Duodenal mucosa (tissue), 2 donors: ENCODE measurements around the gene KBTBD4.

Experiments
- H3K27ac ChIP-seq: one replicate; pipeline ENCODE4 v1.7.0; 2013; ENCODE audit warnings: low read depth, low read length
- H3K27me3 ChIP-seq, 2 donors: one replicate each; pipeline ENCODE4 v1.7.0; 2013; ENCODE audit warnings: low read length in 2 of 2, control low read depth in 1 of 2; ENCODE audit not compliant: insufficient read depth in 2 of 2, control insufficient read depth in 1 of 2
- H3K36me3 ChIP-seq, 2 donors: one replicate each; pipeline ENCODE4 v1.7.0; 2013; ENCODE audit warnings: low read length in 2 of 2, control low read depth in 1 of 2; ENCODE audit not compliant: insufficient read depth in 2 of 2, control insufficient read depth in 1 of 2
- H3K4me1 ChIP-seq, 2 donors: one replicate each; pipeline ENCODE4 v1.7.0; 2013; ENCODE audit warnings: low read length in 2 of 2, control low read depth in 1 of 2; ENCODE audit not compliant: insufficient read depth in 2 of 2, control insufficient read depth in 1 of 2
- H3K4me3 ChIP-seq, 2 donors: one replicate each; pipeline ENCODE4 v1.7.0; 2013; ENCODE audit warnings: low read length in 2 of 2, low read depth in 1 of 2
- H3K9ac ChIP-seq, 2 donors: one replicate each; pipeline ENCODE4 v1.7.0; 2013; ENCODE audit warnings: low read length in 2 of 2, low read depth in 1 of 2
- H3K9me3 ChIP-seq, 2 donors: one replicate each; pipeline ENCODE4 v1.7.0; 2013; ENCODE audit warnings: low read length in 2 of 2, control low read depth in 1 of 2; ENCODE audit not compliant: control insufficient read depth in 1 of 2

The KBTBD4 gene

GRCh38 chr11:47591764-47592163, 13.0 kb upstream of the KBTBD4 start:
- H3K27me3 ChIP-seq: peaks cover 29 to 42% of the 10 kb centered on the region in 2 donors
- H3K27ac ChIP-seq: no peak overlapping the region

GRCh38 chr11:47589977-47590861, 11.4 kb upstream of the KBTBD4 start:
- Histone ChIP-seq H3K27ac (no peak overlapping the region), H3K9ac (no peak overlapping the region), H3K4me1 (peaks cover 4 to 6% of the 10 kb centered on the region in 2 donors), H3K36me3 (no peaks in the 10 kb centered on the region), H3K4me3 (no peak overlapping the region), H3K27me3 (peaks cover 29 to 34% of the 10 kb centered on the region in 2 donors), H3K9me3 (no peaks in the 10 kb centered on the region)

More at GRCh38 chr11:47591764-47592163, 13.0 kb upstream of the KBTBD4 start:
- Histone ChIP-seq H3K4me3 (no peak overlapping the region), H3K4me1 (peaks cover 4 to 6% of the 10 kb centered on the region in 2 donors), H3K9me3 (no peaks in the 10 kb centered on the region), H3K9ac (no peak overlapping the region), H3K36me3 (no peaks in the 10 kb centered on the region)

GRCh38 chr11:47589584-47589976, 10.8 kb upstream of the KBTBD4 start:
- no peak overlapping the region for H3K4me3 ChIP-seq
- H3K4me1 ChIP-seq: peaks cover 4 to 6% of the 10 kb centered on the region in 2 donors
- no peak overlapping the region for H3K9ac ChIP-seq
- H3K36me3 ChIP-seq: peaks cover 0 to 5% of the 10 kb centered on the region in 2 donors
- no peak overlapping the region for H3K27ac ChIP-seq
- no peaks in the 10 kb centered on the region for H3K9me3 ChIP-seq
- H3K27me3 ChIP-seq: peaks cover 23 to 27% of the 10 kb centered on the region in 2 donors

GRCh38 chr11:47589118-47589517, 10.3 kb upstream of the KBTBD4 start:
- Histone ChIP-seq H3K27ac (no peak overlapping the region), H3K4me1 (peaks cover 4 to 6% of the 10 kb centered on the region in 2 donors), H3K4me3 (no peak overlapping the region), H3K36me3 (peaks cover 3 to 9% of the 10 kb centered on the region in 2 donors), H3K9me3 (no peaks in the 10 kb centered on the region), H3K9ac (no peak overlapping the region), H3K27me3 (peaks cover 19 to 23% of the 10 kb centered on the region in 2 donors)

- Histone ChIP-seq H3K27me3 (peaks cover 6 to 10% of the 10 kb centered on the region in 2 donors), H3K4me3 (no peak overlapping the region), H3K9me3 (no peaks in the 10 kb centered on the region), H3K9ac (no peak overlapping the region), H3K36me3 (peaks cover 13 to 22% of the 10 kb centered on the region in 2 donors), H3K4me1 (peaks cover 0 to 3% of the 10 kb centered on the region in 2 donors), H3K27ac (no peak overlapping the region)
Measured at GRCh38 chr11:47587723-47588326, 9.1 kb upstream of the KBTBD4 start.

GRCh38 chr11:47587039-47587716, 8.4 kb upstream of the KBTBD4 start:
- Histone ChIP-seq H3K9ac (no peak overlapping the region), H3K4me1 (peaks cover 0 to 3% of the 10 kb centered on the region in 2 donors), H3K27me3 (peaks cover 3% of the 10 kb centered on the region in 2 donors), H3K36me3 (peaks cover 19 to 29% of the 10 kb centered on the region in 2 donors), H3K9me3 (no peaks in the 10 kb centered on the region), H3K4me3 (no peak overlapping the region), H3K27ac (no peak overlapping the region)

- Histone ChIP-seq H3K27me3 (no peaks in the 10 kb centered on the region), H3K27ac (no peak within 1 kb of the TSS), H3K4me1 (peaks cover 0 to 3% of the 10 kb centered on the region in 2 donors), H3K9me3 (no peaks in the 10 kb centered on the region), H3K4me3 (no peak within 1 kb of the TSS), H3K36me3 (peaks cover 28 to 38% of the 10 kb centered on the region in 2 donors), H3K9ac (no peak within 1 kb of the TSS)
Measured at GRCh38 chr11:47586098-47586855, 7.5 kb upstream of the KBTBD4 start, which contains the start of gene FAM180B. Gene FAM180B, plus strand, starts transcription at chr11:47586678. Its CDS starts 91 bp downstream, at chr11:47586769.

- peaks cover 13 to 19% of the 10 kb centered on the region in 2 donors for H3K4me1 ChIP-seq
- H3K9ac ChIP-seq: no peak overlapping the region
- H3K4me3 ChIP-seq: no peak overlapping the region
- no peak overlapping the region for H3K27ac ChIP-seq
- H3K36me3 ChIP-seq: peaks cover 28 to 50% of the 10 kb centered on the region in 2 donors
- no peaks in the 10 kb centered on the region for H3K27me3 ChIP-seq
- H3K9me3 ChIP-seq: no peaks in the 10 kb centered on the region
Measured at GRCh38 chr11:47583844-47584243, 5.1 kb upstream of the KBTBD4 start.

- H3K4me3 ChIP-seq: peak overlapping the region; percentile 99
- H3K9ac ChIP-seq: peak overlapping the region; percentile 99 to 100
- H3K4me1 ChIP-seq: peaks cover 27 to 28% of the 10 kb centered on the region in 2 donors
- H3K27ac ChIP-seq: no peak overlapping the region
- no peaks in the 10 kb centered on the region for H3K27me3 ChIP-seq
- H3K36me3 ChIP-seq: peaks cover 24 to 60% of the 10 kb centered on the region in 2 donors
- no peaks in the 10 kb centered on the region for H3K9me3 ChIP-seq
Measured at GRCh38 chr11:47577460-47578041, 1.2 kb downstream of the KBTBD4 start.
